LoVo (cell line): ENCODE results near the gene C18orf54.
A peak's percentile ranks its signal among the peaks of the same experiment; 100 is the strongest.

Experiments used
- DNase-seq: peaks from one replicate; pipeline ENCODE4 v3.0.0-alpha.2; 2016; ENCODE audit warnings: low spot score

C18orf54 gene

DNA sequence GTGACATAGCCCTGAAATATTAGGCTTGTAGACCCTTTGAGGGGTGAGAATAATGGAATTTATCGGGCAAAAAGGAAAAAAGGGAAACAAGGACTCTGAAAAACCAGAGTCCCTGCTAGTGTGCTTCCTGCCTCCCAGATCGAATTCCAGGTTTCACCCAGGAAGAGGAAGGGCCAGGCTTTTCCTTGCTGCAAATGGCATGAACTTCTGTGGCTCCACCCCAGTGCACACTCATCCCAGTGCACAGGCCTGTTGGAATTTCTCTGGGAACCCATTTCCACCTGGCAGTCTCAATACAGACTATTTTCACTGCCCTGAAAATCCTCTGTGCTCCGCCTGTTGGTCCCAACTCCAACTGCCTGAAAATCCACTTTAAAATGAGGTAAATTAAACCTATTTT lies 29.9 kb downstream of the C18orf54 start:
- DNase-seq = no peak

DNA sequence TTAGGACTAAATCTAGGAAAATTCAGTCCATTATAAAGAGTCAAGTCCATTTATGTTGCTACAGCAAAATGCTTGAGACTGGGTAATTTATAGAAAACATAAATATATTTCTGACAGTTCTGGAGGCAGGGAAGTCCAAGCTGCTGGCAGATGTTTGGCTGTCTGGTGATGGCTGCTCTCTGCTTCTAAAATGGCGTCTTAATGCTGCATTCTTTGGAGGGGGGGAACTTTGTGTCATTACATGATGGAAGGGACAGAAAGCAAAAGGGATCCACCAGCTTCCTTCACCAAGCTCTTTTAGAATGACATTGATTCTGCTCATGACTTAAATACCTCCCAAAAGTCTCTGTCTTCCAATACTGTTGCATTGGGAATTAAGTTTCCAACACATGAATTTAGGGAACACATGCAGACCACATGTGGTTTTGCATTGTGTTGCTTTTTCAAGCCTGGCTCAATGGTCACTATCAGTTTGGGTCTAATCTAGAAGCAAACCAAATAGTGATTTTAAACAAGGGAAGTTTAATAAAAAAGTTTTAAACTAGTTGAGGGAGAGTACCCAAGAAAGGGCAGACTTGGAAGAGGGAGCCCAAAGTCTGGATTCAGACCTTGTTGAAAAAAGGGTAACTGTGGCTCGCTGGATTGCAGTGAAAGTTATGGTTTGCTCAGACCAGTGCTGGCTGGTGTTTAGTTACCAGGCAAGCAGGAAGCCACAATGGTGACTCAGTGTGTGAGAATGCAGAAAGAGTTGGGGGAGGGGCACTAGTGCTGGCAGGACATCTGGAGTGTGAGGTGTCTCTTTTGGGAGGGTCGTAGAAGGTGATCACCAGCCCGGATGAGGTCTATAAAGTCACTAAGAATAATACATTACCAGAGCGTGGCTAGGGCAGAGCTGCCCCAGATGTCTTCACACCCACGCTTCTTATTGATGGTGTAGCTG lies 30.8 kb downstream of the C18orf54 start:
- peak; percentile 67 for DNase-seq

DNA sequence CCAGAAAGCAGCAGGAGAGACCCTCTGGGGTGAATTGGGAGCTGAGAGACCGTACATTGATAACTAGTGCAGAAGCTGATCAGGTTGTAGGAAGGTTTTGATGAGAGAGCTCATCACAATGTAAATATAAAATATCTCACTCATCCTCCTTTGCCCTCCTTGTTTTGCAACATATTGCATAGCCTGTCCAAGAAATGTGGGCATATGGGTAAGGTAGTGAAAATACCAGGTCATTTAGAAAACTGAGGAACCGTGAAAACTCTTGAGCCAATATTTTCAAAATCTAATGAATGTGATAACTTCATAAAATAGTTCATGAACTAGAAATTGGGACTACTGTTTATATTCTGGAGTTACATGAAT lies 31.4 kb downstream of the C18orf54 start:
- no peak for DNase-seq

DNA sequence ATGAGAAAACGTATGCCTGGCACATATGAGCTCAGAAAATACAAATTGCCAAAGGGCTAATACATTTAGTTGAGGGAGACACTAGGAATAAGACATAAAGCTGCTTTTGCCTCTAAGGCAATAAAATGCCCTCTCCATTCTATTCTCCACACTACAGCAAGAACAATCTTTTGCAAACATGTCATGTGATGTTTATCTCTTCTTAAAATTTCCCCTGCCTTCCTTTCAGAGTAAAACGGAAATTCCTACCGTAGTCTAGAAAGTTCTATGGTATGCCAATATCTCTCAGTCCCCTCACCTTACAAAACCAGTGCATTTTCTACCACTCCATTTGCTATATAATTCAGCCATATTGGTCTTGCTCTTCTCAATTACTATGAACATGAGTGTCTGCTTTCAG lies 33.1 kb downstream of the C18orf54 start:
- DNase-seq = no peak

DNA sequence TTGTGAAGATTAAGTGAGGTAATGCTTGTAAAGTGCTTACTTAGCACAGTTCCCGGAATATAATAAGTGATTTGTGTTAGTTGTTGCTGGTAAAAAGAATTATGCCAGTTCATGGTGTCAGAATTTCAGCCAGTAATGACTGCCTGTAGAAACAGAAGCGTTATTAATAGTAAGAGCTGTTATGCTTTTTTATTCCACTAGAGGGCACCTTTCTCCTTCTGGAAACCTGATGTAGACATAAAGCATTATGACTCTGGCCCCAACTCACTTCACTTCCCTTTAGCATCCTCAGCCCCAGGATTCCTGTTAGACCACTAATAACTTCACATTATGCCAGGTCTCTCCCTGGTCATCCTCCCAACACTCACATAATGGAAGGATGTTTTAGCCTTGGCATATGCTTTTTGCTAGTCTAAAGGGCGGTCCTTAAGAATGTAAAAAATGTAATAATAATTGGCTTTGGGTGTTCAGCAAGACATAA lies 34.9 kb downstream of the C18orf54 start:
- peak; percentile 71 for DNase-seq

DNA sequence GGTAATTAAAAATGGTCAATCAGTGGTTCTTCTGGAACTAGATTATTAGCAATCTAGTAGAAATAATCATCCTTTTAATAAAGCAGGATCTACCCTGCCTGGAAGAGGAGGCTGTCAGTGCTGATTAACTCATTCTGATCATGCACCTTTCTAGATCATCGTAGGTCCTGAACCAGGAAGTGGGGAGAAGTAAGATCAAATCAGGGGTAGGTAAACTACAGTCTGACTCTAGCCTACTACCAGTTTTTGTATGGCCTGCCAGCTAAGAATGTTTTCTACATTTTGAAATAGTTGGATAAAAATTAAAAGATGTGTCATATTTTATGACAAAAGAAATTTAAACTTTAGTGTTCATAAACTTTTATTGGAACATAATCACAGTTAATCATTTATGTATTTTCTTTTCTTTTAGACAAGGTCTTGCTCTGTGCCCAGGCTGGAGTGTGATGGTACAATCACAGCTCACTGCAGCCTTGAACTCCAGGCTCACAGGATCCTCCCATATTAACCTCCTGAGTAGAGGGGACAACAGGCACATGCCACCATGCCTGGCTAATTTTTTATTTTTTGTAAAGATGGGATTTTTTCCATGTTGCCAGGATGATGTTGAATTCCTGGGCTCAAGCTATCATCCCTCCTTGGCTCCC lies 36.1 kb downstream of the C18orf54 start:
- DNase-seq = no peak

DNA sequence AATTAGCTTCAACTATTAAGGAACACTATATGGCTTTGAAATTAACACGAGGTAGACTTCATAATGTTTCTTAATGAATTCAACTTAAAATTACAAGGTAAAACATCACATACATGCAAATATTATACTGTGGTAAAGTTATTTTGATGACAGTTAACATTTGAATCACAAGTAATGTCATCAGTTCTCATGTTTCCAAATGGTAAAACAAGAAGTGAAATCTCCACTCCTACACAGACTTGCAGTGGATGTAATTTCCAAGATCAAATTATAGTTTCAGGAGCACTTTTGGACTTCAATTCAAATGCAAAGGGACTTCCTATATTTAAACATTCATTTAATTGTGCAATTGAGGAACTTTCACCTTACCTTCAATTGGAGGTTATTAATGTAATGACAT lies 39.1 kb downstream of the C18orf54 start:
- DNase-seq = no peak

DNA sequence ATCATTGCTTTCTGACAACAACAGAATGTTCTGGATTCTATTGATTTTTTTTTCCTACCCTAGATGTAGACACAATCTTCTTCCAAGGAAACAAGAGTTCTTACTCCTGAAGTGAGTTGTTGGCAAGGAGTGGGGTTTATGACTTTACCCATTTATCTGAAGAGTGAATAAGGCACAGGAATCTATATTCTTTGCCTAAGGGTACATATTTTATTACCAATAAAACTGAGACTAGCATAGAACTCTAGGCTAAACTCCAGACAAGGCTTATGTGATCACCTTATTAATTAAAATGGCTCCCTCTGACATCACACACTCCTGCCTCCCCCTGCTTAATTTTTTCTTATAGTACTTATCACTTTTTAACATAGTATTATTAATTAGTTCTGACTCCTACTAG lies 47.6 kb downstream of the C18orf54 start:
- DNase-seq = no peak

DNA sequence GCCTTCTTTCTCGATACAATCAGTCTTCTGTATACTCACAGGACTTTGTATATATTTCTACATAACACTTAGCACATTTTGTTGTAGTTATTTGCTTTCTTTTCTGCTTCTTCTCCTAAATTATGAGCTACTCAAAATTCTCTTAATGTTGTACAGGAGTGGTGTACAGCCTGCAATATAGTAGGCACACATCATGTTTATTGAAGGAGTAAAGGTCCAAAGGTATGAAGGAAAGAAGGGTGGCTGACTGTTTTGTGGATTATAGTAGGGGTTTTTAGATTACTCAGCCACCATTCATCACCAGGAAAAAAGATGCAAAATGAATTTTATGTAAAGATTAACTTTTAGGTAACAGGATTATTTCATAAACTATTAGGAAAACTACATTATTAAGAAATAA lies 54.1 kb downstream of the C18orf54 start:
- no peak for DNase-seq

DNA sequence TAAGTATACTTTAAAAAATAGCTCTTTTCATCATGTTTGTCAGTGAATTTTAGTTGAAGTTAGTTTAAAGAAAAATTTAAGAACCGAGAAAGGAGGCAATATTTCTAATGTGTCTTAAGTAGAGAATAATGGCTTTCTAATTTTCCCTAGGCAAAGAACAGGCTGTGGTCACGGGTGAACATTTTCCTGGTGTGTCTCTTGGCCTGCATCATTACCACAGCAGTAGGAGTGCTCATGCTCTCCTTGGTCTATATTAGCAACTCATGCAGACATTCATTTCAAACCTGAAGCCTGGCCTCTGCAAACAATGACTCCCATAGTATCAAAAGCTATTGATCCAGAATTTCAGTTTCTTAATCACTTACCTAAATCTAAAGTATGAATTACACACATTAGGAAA lies 57.4 kb downstream of the C18orf54 start:
- DNase-seq = no peak

DNA sequence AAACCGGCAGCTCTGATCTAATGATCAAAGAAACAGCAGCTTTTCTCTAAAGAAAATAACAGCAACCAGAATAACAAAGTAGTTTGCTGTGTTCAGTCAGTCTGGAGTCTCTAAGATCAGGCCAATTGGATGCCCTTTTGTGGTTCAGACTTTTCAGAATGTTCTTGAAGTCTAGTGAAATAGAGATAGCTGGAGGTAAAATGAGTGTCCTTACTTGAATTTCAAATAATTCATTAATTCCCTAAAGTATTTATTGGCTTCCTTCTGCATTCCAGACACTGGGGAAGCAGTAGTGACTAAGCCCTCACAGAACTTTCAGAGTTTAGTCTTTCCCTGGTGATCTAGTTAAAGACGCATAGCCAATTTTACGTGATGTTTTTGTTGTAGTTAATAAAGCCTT lies 58.7 kb downstream of the C18orf54 start:
- peak; percentile 3 for DNase-seq

DNA sequence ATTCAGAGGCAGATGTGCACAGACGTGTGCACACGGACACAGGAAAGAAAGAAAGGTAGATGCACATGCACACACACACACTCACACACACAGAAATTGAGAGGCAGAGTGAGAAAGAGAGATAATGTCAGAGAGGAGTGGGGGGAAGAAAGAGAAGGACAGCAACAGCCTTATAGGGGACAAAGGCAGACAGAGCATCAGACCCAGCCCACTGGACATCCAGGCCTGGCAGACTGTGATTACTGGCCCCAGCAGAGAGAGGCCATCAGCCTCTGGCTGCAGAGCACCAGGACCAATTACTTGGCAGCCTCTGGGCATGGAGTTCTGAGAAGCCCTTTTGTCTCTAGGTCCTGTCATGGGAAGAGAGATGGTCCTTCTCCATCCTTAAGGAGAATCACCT lies 66.1 kb downstream of the C18orf54 start:
- DNase-seq = no peak

DNA sequence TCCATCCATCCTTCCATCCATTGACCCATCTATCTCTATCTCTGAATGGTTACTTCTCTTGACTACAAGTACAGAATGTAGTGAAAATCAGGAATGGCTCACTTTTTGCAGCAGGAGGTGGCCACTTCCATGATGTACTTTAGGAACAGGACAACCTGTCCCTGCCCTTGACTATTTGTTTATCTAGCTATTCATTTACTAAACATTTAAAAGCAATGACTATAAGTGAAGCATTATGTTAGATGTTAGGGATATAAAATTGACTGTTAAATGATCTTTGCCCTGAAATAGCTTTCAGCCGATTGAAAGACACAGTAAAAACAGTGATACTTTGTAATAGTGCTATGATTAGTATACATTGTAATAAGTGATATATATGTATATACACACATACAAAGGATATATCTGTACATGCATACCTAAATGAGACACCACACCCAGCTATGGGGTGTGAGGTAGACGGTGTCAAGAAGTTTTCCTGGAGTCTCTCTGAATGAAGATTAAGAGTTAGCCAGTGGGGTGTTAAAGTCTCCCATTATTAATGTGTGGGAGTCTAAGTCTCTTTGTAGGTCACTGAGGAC lies 68.5 kb downstream of the C18orf54 start:
- DNase-seq = no peak
